Measurements from ENCODE around the gene NCAM1. TPM values are rescaled to one million over a fixed set of nuclear protein-coding genes. Genes with fewer than 3 reads are reported as not detected.

Gene NCAM1
- total RNA-seq, 6 experiments from 2014 or later = 1.2 to 2.4 (median 1.8) TPM

DNA sequence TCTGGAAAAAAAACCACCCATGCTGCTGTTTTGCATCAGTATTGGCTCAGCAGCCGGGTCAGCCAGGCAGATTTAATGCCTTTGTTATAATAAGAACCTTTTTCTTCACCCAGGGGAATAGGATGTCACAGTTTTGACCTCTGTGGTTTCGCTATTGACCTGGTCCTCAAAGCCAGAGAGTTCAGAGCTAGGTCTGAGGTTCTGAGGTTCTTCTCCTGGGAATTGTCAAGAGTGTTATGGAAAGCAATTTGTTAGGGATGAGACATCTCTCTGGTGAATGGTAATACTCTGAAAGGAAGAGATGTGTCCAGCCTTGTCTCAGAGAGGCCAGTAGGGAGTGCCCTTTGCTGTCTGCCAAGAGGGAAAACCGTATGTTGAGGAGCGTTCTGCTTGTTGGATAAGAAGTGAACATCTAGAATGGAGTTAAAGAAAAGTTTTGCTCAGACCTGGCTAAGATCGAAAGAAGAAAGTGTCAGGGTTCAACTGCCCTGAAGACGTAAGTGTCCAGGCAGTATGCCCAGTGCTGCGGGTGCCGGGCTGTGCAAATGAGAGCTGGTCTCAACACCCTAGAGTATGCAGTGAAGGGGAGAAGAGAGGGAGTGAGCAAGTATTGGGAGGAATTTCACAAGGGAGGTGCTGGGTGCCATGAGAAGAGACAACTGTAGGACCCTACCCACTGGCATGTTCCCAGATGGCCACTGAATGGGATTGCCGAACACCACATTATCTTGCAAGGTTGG is 202.2 kb downstream of the NCAM1 start:
- H3K4me1 ChIP-seq = no peaks in the 10 kb centered on the region
- TF ChIP-seq, protein P1, sequence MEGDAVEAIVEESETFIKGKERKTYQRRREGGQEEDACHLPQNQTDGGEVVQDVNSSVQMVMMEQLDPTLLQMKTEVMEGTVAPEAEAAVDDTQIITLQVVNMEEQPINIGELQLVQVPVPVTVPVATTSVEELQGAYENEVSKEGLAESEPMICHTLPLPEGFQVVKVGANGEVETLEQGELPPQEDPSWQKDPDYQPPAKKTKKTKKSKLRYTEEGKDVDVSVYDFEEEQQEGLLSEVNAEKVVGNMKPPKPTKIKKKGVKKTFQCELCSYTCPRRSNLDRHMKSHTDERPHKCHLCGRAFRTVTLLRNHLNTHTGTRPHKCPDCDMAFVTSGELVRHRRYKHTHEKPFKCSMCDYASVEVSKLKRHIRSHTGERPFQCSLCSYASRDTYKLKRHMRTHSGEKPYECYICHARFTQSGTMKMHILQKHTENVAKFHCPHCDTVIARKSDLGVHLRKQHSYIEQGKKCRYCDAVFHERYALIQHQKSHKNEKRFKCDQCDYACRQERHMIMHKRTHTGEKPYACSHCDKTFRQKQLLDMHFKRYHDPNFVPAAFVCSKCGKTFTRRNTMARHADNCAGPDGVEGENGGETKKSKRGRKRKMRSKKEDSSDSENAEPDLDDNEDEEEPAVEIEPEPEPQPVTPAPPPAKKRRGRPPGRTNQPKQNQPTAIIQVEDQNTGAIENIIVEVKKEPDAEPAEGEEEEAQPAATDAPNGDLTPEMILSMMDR (IDR thresholded peaks at IDR 0.05) = no peak
- no peak for TF ChIP-seq POLR2A (IDR thresholded peaks at IDR 0.05)
- intact Hi-C loops (cut with DNase I) = no loop called here
- no peak overlapping the region for H3K4me3 ChIP-seq
- no peaks in the 10 kb centered on the region for H3K27me3 ChIP-seq
- H3K36me3 ChIP-seq = no peaks in the 10 kb centered on the region
- ATAC-seq (no peak), DNase-seq (no peak)
- 62% methylated on average over 8 of the region's 9 CpGs for WGBS (ENCODE audit: insufficient coverage, low coverage, low lambda C conversion rate, missing lambda C conversion rate)
- no peak overlapping the region for H3K27ac ChIP-seq
- H3K9me3 ChIP-seq = no peaks in the 10 kb centered on the region

DNA sequence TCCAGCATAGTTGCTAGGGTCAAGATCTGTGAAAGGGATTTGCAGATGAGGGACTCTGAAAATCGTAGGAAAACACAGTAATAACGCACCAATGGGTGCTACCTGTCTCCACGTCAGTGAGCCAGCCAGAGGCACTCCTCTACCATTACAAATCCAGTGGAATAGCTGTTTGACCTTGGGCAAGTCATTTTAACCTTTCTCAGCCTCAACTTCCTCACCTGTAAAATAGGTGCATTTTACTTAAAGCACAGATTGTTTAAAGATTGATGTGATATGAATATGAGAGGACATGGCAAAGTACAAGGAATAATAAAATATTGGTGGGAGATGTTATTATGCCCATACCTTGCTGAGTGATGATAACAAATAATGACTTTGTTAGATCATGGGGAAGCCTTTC is 205.1 kb downstream of the NCAM1 start:
- H3K9me3 ChIP-seq = no peaks in the 10 kb centered on the region
- intact Hi-C loops (cut with DNase I) = no loop called here
- no peaks in the 10 kb centered on the region for H3K27me3 ChIP-seq
- H3K27ac ChIP-seq = no peak overlapping the region
- TF ChIP-seq, protein P1 (IDR thresholded peaks at IDR 0.05) = no peak
- no peak for TF ChIP-seq POLR2A (IDR thresholded peaks at IDR 0.05)
- no peaks in the 10 kb centered on the region for H3K36me3 ChIP-seq
- ATAC-seq (no peak), DNase-seq (no peak)
- 67% methylated on average over 3 of the region's 3 CpGs for WGBS (ENCODE audit: insufficient coverage, low coverage, low lambda C conversion rate, missing lambda C conversion rate)
- no peaks in the 10 kb centered on the region for H3K4me1 ChIP-seq
- H3K4me3 ChIP-seq = no peak overlapping the region

DNA sequence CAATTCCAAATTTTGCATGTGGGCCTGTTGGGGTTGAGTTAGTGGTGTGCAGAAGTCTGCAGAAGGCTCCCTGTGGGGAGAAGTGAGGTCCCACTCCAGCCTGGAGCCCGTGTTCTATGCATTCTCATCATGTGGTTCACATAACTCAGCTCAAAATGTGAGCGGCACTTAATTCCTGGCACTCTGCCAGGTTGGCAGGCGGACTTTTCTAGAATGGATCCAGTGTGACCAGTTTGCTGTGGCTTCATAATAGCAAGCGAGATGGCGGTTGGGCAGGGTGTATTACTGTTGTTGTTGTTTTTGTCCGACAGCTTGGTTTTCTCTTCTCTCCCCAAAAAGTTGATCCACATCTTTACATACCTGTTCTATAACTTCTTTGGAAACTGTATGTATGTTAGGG is 206.4 kb downstream of the NCAM1 start:
- H3K9me3 ChIP-seq = no peaks in the 10 kb centered on the region
- H3K4me3 ChIP-seq = no peak overlapping the region
- TF ChIP-seq, protein P1 (IDR thresholded peaks at IDR 0.05) = no peak
- no peak for TF ChIP-seq POLR2A (IDR thresholded peaks at IDR 0.05)
- WGBS (ENCODE audit: insufficient coverage, low coverage, low lambda C conversion rate, missing lambda C conversion rate) = 69% methylated on average over 6 of the region's 6 CpGs
- H3K27me3 ChIP-seq = no peaks in the 10 kb centered on the region
- intact Hi-C loops (cut with DNase I) = no loop called here
- ATAC-seq = no peak
- no peak overlapping the region for H3K27ac ChIP-seq
- no peaks in the 10 kb centered on the region for H3K36me3 ChIP-seq
- DNase-seq = no peak
- no peaks in the 10 kb centered on the region for H3K4me1 ChIP-seq

DNA sequence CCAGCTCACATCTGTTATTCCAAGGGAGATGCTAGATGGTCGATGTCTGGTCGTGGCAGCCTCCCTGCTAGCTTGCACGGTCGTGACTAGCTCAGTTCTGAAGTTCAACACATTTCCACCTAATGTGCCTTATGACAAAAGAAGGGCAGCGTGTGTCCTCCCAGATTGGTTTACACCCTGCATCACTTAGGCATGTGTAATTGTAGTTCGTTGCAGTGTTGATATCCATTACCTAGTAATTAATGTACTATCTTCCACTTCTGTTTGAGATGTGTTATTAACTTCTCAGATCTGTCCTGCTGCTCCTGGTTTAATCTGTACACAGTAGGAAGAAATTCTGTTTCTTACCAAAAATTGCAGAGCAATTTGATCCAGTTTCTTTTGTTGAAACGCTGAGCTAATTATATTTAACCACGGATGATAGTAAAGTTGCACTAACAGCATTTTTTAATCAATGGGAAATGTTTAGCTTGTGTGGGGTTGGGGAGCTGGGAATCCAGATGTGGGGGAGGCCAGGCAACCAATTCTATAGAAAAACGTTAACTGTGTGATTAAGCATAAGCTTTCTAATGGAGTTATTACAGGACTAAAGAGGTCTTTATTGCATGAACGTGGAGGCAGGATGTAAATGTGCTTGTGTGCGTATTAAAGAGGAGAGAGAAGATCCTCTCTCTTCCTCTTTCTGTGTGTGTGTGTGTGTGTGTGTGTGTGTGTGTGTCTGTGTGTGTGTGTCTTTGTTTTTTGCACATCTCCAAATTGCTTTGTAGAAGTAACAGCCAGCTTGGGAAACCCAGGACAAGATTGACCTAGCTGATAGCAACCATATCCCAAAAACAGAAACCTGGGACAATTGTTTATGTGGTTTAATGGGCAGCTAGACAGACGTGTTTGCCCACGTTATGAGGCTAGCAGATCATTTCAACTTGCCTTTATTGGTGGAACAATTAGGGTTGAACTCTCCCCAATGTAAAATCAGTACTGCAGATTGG is 207.4 kb downstream of the NCAM1 start:
- Histone ChIP-seq H3K9me3 (no peaks in the 10 kb centered on the region), H3K27ac (no peak overlapping the region), H3K4me3 (no peak overlapping the region), H3K36me3 (no peaks in the 10 kb centered on the region), H3K4me1 (no peaks in the 10 kb centered on the region), H3K27me3 (no peaks in the 10 kb centered on the region)
- TF ChIP-seq, protein P1 (IDR thresholded peaks at IDR 0.05) = no peak
- intact Hi-C loops (cut with DNase I) = no loop called here
- ATAC-seq (peak in 2 of 4 donors; percentile 28 to 34), DNase-seq (no peak)
- 39% methylated on average over 9 of the region's 13 CpGs for WGBS (ENCODE audit: insufficient coverage, low coverage, low lambda C conversion rate, missing lambda C conversion rate)

Measured in right lobe of liver (tissue), 6 donors.